Stimulated activated CD8-positive, alpha-beta memory T cell treated with anti-CD3 and anti-CD28 coated beads, Interleukin-15, amount 100 ng/mL, for 48 hours (primary cell): ENCODE measurements around the gene NR3C1.
A peak's percentile ranks its signal among the peaks of the same experiment; 100 is the strongest.

Experiments used
- DNase-seq, 2 donors: peaks; one replicate each; pipeline ENCODE4 v3.0.0-alpha.2; 2020; ENCODE audit warnings: low read depth in 2 of 2

The NR3C1 gene

GRCh38 chr5:143403593-143404415, at the start of gene NR3C1:
TSS of gene NR3C1 (minus strand) at chr5:143403686. CDS start at chr5:143400839, 2,847 bp downstream.
- DNase-seq: peak; percentile 77 to 80

GRCh38 chr5:143449772-143450171, 46.3 kb upstream of the NR3C1 start:
- no peak for DNase-seq

- no peak for DNase-seq
Observed at GRCh38 chr5:143448518-143448917, 45.0 kb upstream of the NR3C1 start.

- no peak for DNase-seq
Observed at GRCh38 chr5:143447983-143448382, 44.5 kb upstream of the NR3C1 start.

GRCh38 chr5:143446535-143447226, 43.2 kb upstream of the NR3C1 start:
- no peak for DNase-seq

GRCh38 chr5:143445776-143446175, 42.3 kb upstream of the NR3C1 start:
- no peak for DNase-seq

GRCh38 chr5:143443330-143443729, 39.8 kb upstream of the NR3C1 start:
- DNase-seq: no peak

GRCh38 chr5:143442385-143442784, 38.9 kb upstream of the NR3C1 start:
- DNase-seq: no peak

- no peak for DNase-seq
Observed at GRCh38 chr5:143440448-143441115, 37.1 kb upstream of the NR3C1 start.

- no peak for DNase-seq
Observed at GRCh38 chr5:143437666-143438273, 34.3 kb upstream of the NR3C1 start.

GRCh38 chr5:143436871-143437270, 33.4 kb upstream of the NR3C1 start:
- no peak for DNase-seq

GRCh38 chr5:143435210-143435657, 31.7 kb upstream of the NR3C1 start:
- no peak for DNase-seq

GRCh38 chr5:143434261-143435209, 31.0 kb upstream of the NR3C1 start:
- DNase-seq: peak in 1 of 2 donors; percentile 28

GRCh38 chr5:143433670-143434069, 30.2 kb upstream of the NR3C1 start:
- no peak for DNase-seq

GRCh38 chr5:143432658-143433239, 29.3 kb upstream of the NR3C1 start:
- no peak for DNase-seq

- peak in 1 of 2 donors; percentile 40 for DNase-seq
Observed at GRCh38 chr5:143431789-143432188, 28.3 kb upstream of the NR3C1 start.

GRCh38 chr5:143428738-143429420, 25.4 kb upstream of the NR3C1 start:
- DNase-seq: no peak

GRCh38 chr5:143428155-143428554, 24.7 kb upstream of the NR3C1 start:
- DNase-seq: no peak

GRCh38 chr5:143427122-143427735, 23.7 kb upstream of the NR3C1 start:
- no peak for DNase-seq
